MCF 10A (cell line): ENCODE results near the gene COG1. TPM values are rescaled to one million over a fixed set of nuclear protein-coding genes. Genes with fewer than 3 reads are reported as not detected.

Source experiments
- BruUV-seq: library from RNA; stranded (reverse); fragments of 400-500 nt; replicated peaks from 2 replicates; lab custom pipeline; 2021; lab: Mats Ljungman, UMichigan
- CTCF ChIA-PET: fragments of 300-600 bp; sonication (Branson Sonifier 250); formaldehyde crosslinking; extraction: SDS; loops from one replicate; lab custom pipeline; 2021; ENCODE audit warnings: antibody characterized with exemption, inconsistent platforms; lab: Yijun Ruan, JAX
- POLR2A ChIA-PET: fragments of 300-600, 350-650 bp; sonication (Branson Sonifier 250); formaldehyde crosslinking; extraction: SDS; loops from one replicate; lab custom pipeline; 2020; ENCODE audit warnings: antibody characterized with exemption, inconsistent platforms; lab: Yijun Ruan, JAX
- DNase-seq: peaks from one replicate; pipeline ENCODE4 v3.0.0-alpha.2; 2018; ENCODE audit not compliant: unreplicated experiment
- H3K27ac Mint-ChIP-seq: one replicate; pipeline ENCODE4 v1.8.0; 2022; ENCODE audit warnings: mild to moderate bottlenecking, low read depth, mixed read lengths; ENCODE audit not compliant: unreplicated experiment
- H3K27me3 Mint-ChIP-seq: one replicate; pipeline ENCODE4 v1.8.0; 2022; ENCODE audit warnings: mixed read lengths; ENCODE audit not compliant: insufficient read depth, unreplicated experiment
- H3K36me3 Mint-ChIP-seq: one replicate; pipeline ENCODE4 v1.8.0; 2022; ENCODE audit warnings: mild to moderate bottlenecking, moderate library complexity, mixed read lengths; ENCODE audit not compliant: insufficient read depth, unreplicated experiment
- H3K4me1 Mint-ChIP-seq: one replicate; pipeline ENCODE4 v1.8.0; 2022; ENCODE audit warnings: mixed read lengths; ENCODE audit not compliant: insufficient read depth, unreplicated experiment
- H3K4me3 Mint-ChIP-seq: one replicate; pipeline ENCODE4 v1.8.0; 2022; ENCODE audit warnings: mild to moderate bottlenecking, moderate library complexity, mixed read lengths; ENCODE audit not compliant: unreplicated experiment
- H3K9me3 Mint-ChIP-seq: one replicate; pipeline ENCODE4 v1.8.0; 2022; ENCODE audit warnings: mixed read lengths; ENCODE audit not compliant: unreplicated experiment
- intact Hi-C: fragments of 100-400 bp; cut with micrococcal nuclease; formaldehyde crosslinking; loops from 2 replicates; pipeline ENCODE4 v1.14.1; 2022
- total RNA-seq: library from RNA; stranded (reverse); gene quantifications from 2 replicates; pipeline ENCODE4 v1.2.3, GENCODE V29; 2022
- TF ChIP-seq, protein P1 (sequence below): fragments of 200-600 bp; IDR thresholded peaks from one replicate; pipeline ENCODE4 v1.8.0; 2022; ENCODE audit warnings: antibody characterized with exemption, mild to moderate bottlenecking; ENCODE audit not compliant: unreplicated experiment

Gene COG1
- total RNA-seq, 1 experiment from 2014 or later, result 42.8 TPM

DNA sequence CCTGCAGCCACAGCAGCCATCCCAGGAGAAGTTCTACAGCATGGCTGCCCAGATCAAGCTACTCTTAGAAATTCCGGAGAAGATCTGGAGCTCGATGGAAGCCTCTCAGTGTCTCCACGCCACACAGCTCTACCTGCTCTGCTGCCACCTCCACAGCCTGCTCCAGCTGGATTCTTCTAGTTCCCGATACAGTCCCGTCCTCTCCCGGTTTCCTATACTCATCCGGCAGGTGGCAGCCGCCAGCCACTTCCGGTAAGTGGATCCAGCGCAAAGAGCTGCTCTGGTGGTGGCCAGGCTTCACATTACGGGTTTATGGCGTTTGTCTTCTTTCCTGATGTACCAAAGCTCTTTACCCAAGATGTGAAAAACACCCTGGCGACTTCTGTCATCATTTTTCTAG is 3.6 kb downstream of the COG1 start:
- DNase-seq, result no peak
- Mint-ChIP-seq H3K27ac (peak overlapping the region; percentile 78), H3K9me3 (no peaks in the 10 kb centered on the region), H3K36me3 (peaks cover 62% of the 10 kb centered on the region), H3K4me1 (peaks cover 6% of the 10 kb centered on the region), H3K4me3 (no peak overlapping the region), H3K27me3 (no peaks in the 10 kb centered on the region)
- TF ChIP-seq, protein P1, sequence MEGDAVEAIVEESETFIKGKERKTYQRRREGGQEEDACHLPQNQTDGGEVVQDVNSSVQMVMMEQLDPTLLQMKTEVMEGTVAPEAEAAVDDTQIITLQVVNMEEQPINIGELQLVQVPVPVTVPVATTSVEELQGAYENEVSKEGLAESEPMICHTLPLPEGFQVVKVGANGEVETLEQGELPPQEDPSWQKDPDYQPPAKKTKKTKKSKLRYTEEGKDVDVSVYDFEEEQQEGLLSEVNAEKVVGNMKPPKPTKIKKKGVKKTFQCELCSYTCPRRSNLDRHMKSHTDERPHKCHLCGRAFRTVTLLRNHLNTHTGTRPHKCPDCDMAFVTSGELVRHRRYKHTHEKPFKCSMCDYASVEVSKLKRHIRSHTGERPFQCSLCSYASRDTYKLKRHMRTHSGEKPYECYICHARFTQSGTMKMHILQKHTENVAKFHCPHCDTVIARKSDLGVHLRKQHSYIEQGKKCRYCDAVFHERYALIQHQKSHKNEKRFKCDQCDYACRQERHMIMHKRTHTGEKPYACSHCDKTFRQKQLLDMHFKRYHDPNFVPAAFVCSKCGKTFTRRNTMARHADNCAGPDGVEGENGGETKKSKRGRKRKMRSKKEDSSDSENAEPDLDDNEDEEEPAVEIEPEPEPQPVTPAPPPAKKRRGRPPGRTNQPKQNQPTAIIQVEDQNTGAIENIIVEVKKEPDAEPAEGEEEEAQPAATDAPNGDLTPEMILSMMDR, result peak; percentile 21
- POLR2A ChIA-PET, result interaction anchor here (0.8 to 13.7 kb wide), 4 partner anchors 11 to 52 kb away, joined by 3 to 148 read pairs (median 5); a partner anchor contains a TSS
- intact Hi-C loops, result no loop called here
- BruUV-seq, result no TSS peak
- CTCF ChIA-PET, result interaction anchor here (0.6 to 1.9 kb wide), 11 partner anchors 9 to 537 kb away, joined by 3 to 7 read pairs (median 4); a partner anchor contains a TSS

- Mint-ChIP-seq H3K27me3 (no peaks in the 10 kb centered on the region), H3K4me1 (peaks cover 6% of the 10 kb centered on the region), H3K27ac (no peak overlapping the region), H3K4me3 (no peak overlapping the region), H3K9me3 (no peaks in the 10 kb centered on the region), H3K36me3 (peaks cover 69% of the 10 kb centered on the region)
- no peak for DNase-seq
- CTCF ChIA-PET, result interaction anchor here (0.6 to 1.9 kb wide), 10 partner anchors 10 to 538 kb away, joined by 3 to 7 read pairs (median 4); a partner anchor contains a TSS
- intact Hi-C loops, result no loop called here
- TF ChIP-seq, protein P1, result no peak
- POLR2A ChIA-PET, result interaction anchor here (0.8 to 13.7 kb wide), 4 partner anchors 10 to 51 kb away, joined by 3 to 148 read pairs (median 5); a partner anchor contains a TSS
- BruUV-seq, result no TSS peak
Measured at GRCh38 chr17:73197161-73197560, 4.3 kb downstream of the COG1 start.

DNA sequence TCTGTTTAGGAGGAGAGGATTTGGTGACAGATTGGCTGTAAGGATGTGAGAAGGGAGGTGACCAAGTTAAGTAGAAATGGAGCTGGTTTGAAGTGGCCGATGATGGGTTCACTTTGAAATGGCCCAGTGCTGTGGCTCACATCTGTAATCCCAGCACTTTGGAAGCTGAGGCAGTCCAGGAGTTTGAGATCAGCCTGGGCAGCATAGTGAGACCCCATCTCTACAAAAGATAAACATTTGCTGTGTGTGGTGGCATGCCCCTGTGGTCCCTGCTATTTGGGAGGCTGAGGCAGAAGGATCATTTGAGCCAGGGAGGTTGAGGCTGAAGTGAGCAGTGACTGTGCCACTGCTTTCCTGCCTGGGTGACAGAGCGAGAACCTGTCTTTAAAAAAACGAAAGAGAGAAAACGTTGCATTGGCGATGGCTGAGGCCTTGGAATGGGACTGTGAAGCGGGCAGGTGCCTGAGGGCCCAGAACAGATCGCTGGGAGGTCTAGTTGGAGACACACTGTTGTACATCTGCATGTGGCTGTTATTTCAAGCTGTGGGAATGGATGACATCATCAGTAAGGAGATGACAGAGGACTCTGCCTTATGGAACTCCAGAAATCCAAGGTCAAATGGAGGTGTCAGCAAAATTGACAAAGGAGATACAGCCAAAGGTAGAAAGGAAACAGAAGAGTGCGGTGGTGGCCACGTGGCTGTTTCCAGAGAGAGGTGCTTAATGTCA is 5.5 kb downstream of the COG1 start:
- ChIA-PET POLR2A (interaction anchor here (0.7 to 13.7 kb wide), 3 partner anchors 9 to 476 kb away, joined by 3 to 148 read pairs (median 7); a partner anchor contains a TSS), CTCF (interaction anchor here (0.8 to 0.9 kb wide), 2 partner anchors 10 to 34 kb away, joined by 3 read pairs; a partner anchor contains a TSS)
- Mint-ChIP-seq H3K27me3 (no peaks in the 10 kb centered on the region), H3K27ac (no peak overlapping the region), H3K4me1 (peaks cover 6% of the 10 kb centered on the region), H3K4me3 (no peak overlapping the region), H3K36me3 (peaks cover 81% of the 10 kb centered on the region), H3K9me3 (no peaks in the 10 kb centered on the region)
- DNase-seq, result no peak
- TF ChIP-seq, protein P1, result no peak
- intact Hi-C loops, result no loop called here
- no TSS peak for BruUV-seq

DNA sequence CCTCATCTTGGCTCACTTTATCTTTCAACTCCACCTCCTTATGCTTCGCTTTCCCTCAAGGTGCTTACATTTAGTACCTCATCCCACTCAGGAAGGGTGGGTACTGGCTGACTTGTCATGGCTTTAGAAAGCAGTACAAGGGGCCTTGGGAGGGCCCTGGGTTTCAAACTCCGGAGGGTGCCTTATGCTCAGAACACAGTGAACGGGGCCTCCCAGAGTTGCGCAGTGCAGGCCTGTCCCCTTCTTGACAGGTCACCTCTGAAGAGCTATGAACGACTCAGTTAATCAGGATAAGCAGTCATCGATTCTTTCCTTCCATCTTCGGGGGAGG is 6.0 kb downstream of the COG1 start:
- Mint-ChIP-seq H3K36me3 (peaks cover 86% of the 10 kb centered on the region), H3K4me1 (peaks cover 6% of the 10 kb centered on the region), H3K4me3 (no peak overlapping the region), H3K27me3 (no peaks in the 10 kb centered on the region), H3K9me3 (no peaks in the 10 kb centered on the region), H3K27ac (no peak overlapping the region)
- no TSS peak for BruUV-seq
- TF ChIP-seq, protein P1, result no peak
- ChIA-PET CTCF (no interaction called here), POLR2A (interaction anchor here (13.7 kb wide), 1 partner anchor 30 kb away, joined by 148 read pairs; a partner anchor contains a TSS)
- no peak for DNase-seq
- intact Hi-C loops, result no loop called here
